Thyroid gland (tissue), 4 donors: ENCODE measurements around the gene WDR86.

ENCODE experiments used
- POLR2A ChIP-seq, 2 donors: fragments of 450-650 bp; IDR thresholded peaks; one replicate each; pipeline ENCODE4 v1.6.1; 2017; ENCODE audit warnings: antibody characterized with exemption in 2 of 2, mild to moderate bottlenecking in 2 of 2, moderate library complexity in 1 of 2
- TF ChIP-seq, protein P1 (sequence below), 6 experiments: fragments of 200-600 bp in 3 of 6; fragments of 450-650 bp in 3 of 6; sonication (generic) in 3 of 6; IDR thresholded peaks; one replicate each; pipeline ENCODE4 v1.5.1; 2016 to 2019; ENCODE audit warnings: antibody characterized with exemption in 6 of 6, mild to moderate bottlenecking in 2 of 6, inconsistent platforms in 1 of 6, moderate library complexity in 1 of 6

DNA sequence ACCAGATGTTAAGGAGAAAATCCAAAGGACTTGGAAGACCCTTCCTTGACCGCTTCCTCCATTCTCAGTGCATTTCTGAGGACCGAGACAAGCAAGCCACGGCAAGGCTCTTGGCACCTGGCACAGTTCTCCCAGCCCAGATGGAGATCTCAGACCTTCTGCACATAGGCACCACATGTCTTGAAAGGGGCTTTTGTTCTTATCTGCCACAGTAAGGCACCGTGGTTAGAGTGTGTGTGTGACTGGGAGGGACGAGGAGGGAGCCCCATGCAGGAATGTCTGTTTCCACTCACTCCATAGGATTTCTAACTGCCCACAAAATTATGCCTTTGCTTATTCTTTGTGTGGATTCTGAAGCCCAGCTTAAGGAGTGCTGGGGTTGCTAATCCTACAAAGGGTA lies 10.3 kb upstream of the WDR86 start:
- TF ChIP-seq, protein P1, sequence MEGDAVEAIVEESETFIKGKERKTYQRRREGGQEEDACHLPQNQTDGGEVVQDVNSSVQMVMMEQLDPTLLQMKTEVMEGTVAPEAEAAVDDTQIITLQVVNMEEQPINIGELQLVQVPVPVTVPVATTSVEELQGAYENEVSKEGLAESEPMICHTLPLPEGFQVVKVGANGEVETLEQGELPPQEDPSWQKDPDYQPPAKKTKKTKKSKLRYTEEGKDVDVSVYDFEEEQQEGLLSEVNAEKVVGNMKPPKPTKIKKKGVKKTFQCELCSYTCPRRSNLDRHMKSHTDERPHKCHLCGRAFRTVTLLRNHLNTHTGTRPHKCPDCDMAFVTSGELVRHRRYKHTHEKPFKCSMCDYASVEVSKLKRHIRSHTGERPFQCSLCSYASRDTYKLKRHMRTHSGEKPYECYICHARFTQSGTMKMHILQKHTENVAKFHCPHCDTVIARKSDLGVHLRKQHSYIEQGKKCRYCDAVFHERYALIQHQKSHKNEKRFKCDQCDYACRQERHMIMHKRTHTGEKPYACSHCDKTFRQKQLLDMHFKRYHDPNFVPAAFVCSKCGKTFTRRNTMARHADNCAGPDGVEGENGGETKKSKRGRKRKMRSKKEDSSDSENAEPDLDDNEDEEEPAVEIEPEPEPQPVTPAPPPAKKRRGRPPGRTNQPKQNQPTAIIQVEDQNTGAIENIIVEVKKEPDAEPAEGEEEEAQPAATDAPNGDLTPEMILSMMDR (IDR thresholded peaks at IDR 0.05): no peak
- no peak for TF ChIP-seq POLR2A (IDR thresholded peaks at IDR 0.05)
